ENCODE data around the gene CP. TPM values are rescaled to one million over a fixed set of nuclear protein-coding genes. Genes with fewer than 3 reads are reported as not detected.

CP gene
- total and polyA plus RNA-seq, 9 of the 15 experiments (the other 6 are each of a cell fraction or from before 2014, with no cell fraction given), result 0.30 to 0.75 TPM; not detected in 7

DNA sequence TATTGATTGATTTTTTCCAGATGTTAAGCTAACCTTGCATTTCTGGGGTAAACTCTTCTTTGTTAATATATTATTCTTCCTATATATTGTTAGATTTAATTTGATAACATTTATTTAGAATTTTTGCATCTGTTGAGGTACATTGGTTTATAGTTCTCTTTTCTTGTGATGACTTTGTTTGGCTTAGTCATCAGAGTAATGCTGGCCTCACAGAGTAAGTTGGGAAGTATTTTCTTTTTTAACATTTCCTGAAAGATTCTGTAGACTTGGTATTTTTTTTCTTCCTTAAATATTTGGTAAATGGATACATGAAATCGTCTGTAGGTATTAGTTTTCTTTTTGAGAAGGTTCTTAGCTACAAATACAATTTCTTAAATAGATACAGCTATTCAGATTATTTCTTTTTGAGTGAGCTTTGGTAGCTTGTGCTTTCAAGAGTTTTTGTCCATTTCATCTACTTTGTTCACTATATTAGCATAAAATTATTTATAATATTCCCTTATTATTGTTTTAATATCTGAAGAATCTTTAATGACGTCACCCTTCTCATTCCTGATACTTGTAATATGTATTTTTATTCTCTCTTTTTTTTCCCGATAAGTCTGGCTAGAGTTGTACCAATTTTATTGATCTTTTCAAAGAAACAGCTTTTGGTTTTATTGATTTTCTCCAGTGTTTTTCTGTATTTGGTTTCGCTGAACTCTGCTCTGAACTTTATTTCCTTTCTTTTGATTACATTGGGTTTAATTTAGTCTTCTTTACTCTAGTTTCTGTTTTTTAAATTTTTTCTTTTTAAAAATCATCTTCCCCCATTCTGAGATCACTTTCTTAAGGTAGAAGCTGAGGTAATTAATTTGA lies 98.7 kb downstream of the CP start:
- no TSS peak for BruUV-seq (replicated peaks)
- FAIRE-seq (no peak), DNase-seq (ENCODE audit: extremely low read depth in 1 of 4, low spot score in 3 of 4) (no peak), ATAC-seq (no peak)
- TF ChIP-seq, protein P1, sequence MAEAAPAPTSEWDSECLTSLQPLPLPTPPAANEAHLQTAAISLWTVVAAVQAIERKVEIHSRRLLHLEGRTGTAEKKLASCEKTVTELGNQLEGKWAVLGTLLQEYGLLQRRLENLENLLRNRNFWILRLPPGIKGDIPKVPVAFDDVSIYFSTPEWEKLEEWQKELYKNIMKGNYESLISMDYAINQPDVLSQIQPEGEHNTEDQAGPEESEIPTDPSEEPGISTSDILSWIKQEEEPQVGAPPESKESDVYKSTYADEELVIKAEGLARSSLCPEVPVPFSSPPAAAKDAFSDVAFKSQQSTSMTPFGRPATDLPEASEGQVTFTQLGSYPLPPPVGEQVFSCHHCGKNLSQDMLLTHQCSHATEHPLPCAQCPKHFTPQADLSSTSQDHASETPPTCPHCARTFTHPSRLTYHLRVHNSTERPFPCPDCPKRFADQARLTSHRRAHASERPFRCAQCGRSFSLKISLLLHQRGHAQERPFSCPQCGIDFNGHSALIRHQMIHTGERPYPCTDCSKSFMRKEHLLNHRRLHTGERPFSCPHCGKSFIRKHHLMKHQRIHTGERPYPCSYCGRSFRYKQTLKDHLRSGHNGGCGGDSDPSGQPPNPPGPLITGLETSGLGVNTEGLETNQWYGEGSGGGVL (CRISPR knock-in tag; IDR thresholded peaks at IDR 0.05), result no peak
- TF ChIP-seq, protein P2, sequence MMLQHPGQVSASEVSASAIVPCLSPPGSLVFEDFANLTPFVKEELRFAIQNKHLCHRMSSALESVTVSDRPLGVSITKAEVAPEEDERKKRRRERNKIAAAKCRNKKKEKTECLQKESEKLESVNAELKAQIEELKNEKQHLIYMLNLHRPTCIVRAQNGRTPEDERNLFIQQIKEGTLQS (IDR thresholded peaks at IDR 0.05), result peak; percentile 79
- TF ChIP-seq, protein P2 (CRISPR knock-in tag; conservative IDR thresholded peaks at IDR 0.05), result no peak
- TF ChIP-seq ATF7 (IDR thresholded peaks at IDR 0.05), result peak; percentile 40; the same call in 1 of the 2 replicates
- Histone ChIP-seq H3K79me2 (ENCODE audit: control insufficient read depth, insufficient read depth, low read length) (no peaks in the 10 kb centered on the region), H4K20me1 (replicated peaks; ENCODE audit: control insufficient read depth, insufficient read depth, low read length) (no peaks in the 10 kb centered on the region), H3K36me3 (ENCODE audit: control insufficient read depth, insufficient read depth, low read length) (no peaks in the 10 kb centered on the region), H2AFZ (ENCODE audit: low read depth, low read length) (no peak overlapping the region), H3K4me1 (replicated peaks in 1 of 2; ENCODE audit: control insufficient read depth in 2 of 2, insufficient read depth in 2 of 2, low read length in 2 of 2) (no peaks in the 10 kb centered on the region), H3K9ac (ENCODE audit: insufficient read depth in 1 of 2, low read depth in 2 of 2, low read length in 2 of 2) (no peak overlapping the region), H3K9me1 (ENCODE audit: control insufficient read depth, insufficient read depth, low read length) (no peaks in the 10 kb centered on the region), H3K27ac (ENCODE audit: extremely low read depth, low read depth, low read length) (no peak overlapping the region), H3K4me2 (ENCODE audit: insufficient read depth, low read length) (no peak overlapping the region), H3K4me3 (no peak overlapping the region), H3K27me3 (ENCODE audit: control insufficient read depth in 2 of 2, insufficient read depth in 2 of 2, low read length in 2 of 2) (peaks cover 0 to 19% of the 10 kb centered on the region in 2 experiments; a peak in 3 of 5 replicates), H3K9me3 (replicated peaks; ENCODE audit: control insufficient read depth, insufficient read depth, low read depth, low read length) (no peaks in the 10 kb centered on the region)
- ChIA-PET POLR2A (no interaction called here), CTCF (ENCODE audit: low intra/inter-chr PET ratio) (interaction anchor here (0.6 to 9.6 kb wide), 2 partner anchors 42 to 150 kb away, joined by 3 to 210 read pairs; no protein-coding TSS in a partner anchor)
- intact Hi-C loops (cut with micrococcal nuclease), result loop anchor here (5.0 to 10.0 kb wide), 2 partner anchors 258 to 364 kb away; partner anchors contain the start of gene CPA3
- WGBS (ENCODE audit: insufficient coverage, low coverage, missing lambda C conversion rate), result 8% methylated on average over 4 of the region's 4 CpGs
- in situ Hi-C loops (cut with MboI), result no loop called here

Other genes with a start within 250 kb of the CP start
- gene GYG1, start 230.3 kb downstream of the CP start, total RNA-seq (2014; rRNA removed), result 15.1 and 15.7 TPM in 2 replicates
- gene GYG1, start 230.3 kb downstream of the CP start, total RNA-seq (2014; rRNA removed; fragmentation: Illumina TruSeq; extraction: Trizol), result 26.1 and 29.5 TPM in 2 replicates
- gene GYG1, start 230.3 kb downstream of the CP start, total RNA-seq (2015; rRNA removed; fragmentation: Illumina TruSeq; extraction: Trizol), result 19.5 and 20.8 TPM in 2 replicates
- gene GYG1, start 230.3 kb downstream of the CP start, total RNA-seq (2021), result 24.6 and 26.6 TPM in 2 replicates
- gene GYG1, start 230.3 kb downstream of the CP start, polyA plus RNA-seq (2011; rRNA removed), result 17.9 and 24.3 TPM in 2 replicates
- gene GYG1, start 230.3 kb downstream of the CP start, polyA plus RNA-seq (2014; fragmentation: Illumina TruSeq; extraction: Trizol), result 28.6 and 28.7 TPM in 2 replicates
- 10 to 100 TPM; 27.7 to 38.4 TPM for gene GYG1, start 230.3 kb downstream of the CP start, polyA plus RNA-seq (2014; fragmentation: Nextera tagmentation; extraction: Ambion mirVana)
- gene GYG1, start 230.3 kb downstream of the CP start, polyA plus RNA-seq (2014; rRNA removed), result 14.5 and 14.6 TPM in 2 replicates
- gene HLTF, start 135.3 kb downstream of the CP start, total RNA-seq (2014; rRNA removed), result 45.9 and 52.4 TPM in 2 replicates
- 82.4 and 88.6 TPM in 2 replicates for gene HLTF, start 135.3 kb downstream of the CP start, total RNA-seq (2014; rRNA removed; fragmentation: Illumina TruSeq; extraction: Trizol)
- 59.5 and 64.3 TPM in 2 replicates for gene HLTF, start 135.3 kb downstream of the CP start, total RNA-seq (2015; rRNA removed; fragmentation: Illumina TruSeq; extraction: Trizol)
- 74.4 and 76.4 TPM in 2 replicates for gene HLTF, start 135.3 kb downstream of the CP start, total RNA-seq (2021)
- 35.8 and 41.5 TPM in 2 replicates for gene HLTF, start 135.3 kb downstream of the CP start, polyA plus RNA-seq (2011; rRNA removed)
- 43.0 and 50.4 TPM in 2 replicates for gene HLTF, start 135.3 kb downstream of the CP start, polyA plus RNA-seq (2014; fragmentation: Illumina TruSeq; extraction: Trizol)
- 10 to 100 TPM; 35.1 to 37.3 TPM for gene HLTF, start 135.3 kb downstream of the CP start, polyA plus RNA-seq (2014; fragmentation: Nextera tagmentation; extraction: Ambion mirVana)
- 40.8 and 42.4 TPM in 2 replicates for gene HLTF, start 135.3 kb downstream of the CP start, polyA plus RNA-seq (2014; rRNA removed)
- gene HPS3, start 92.2 kb downstream of the CP start, total RNA-seq (2014; rRNA removed), result 5.2 and 5.3 TPM in 2 replicates
- gene HPS3, start 92.2 kb downstream of the CP start, total RNA-seq (2014; rRNA removed; fragmentation: Illumina TruSeq; extraction: Trizol), result 7.6 and 9.3 TPM in 2 replicates
- 9.6 and 11.3 TPM in 2 replicates for gene HPS3, start 92.2 kb downstream of the CP start, total RNA-seq (2015; rRNA removed; fragmentation: Illumina TruSeq; extraction: Trizol)
- 6.8 and 7.2 TPM in 2 replicates for gene HPS3, start 92.2 kb downstream of the CP start, total RNA-seq (2021)
- gene HPS3, start 92.2 kb downstream of the CP start, polyA plus RNA-seq (2011; rRNA removed), result 9.7 and 11.6 TPM in 2 replicates
- 7.0 and 8.9 TPM in 2 replicates for gene HPS3, start 92.2 kb downstream of the CP start, polyA plus RNA-seq (2014; fragmentation: Illumina TruSeq; extraction: Trizol)
- gene HPS3, start 92.2 kb downstream of the CP start, polyA plus RNA-seq (2014; fragmentation: Nextera tagmentation; extraction: Ambion mirVana), result 1 to 10 TPM; 1.2 to 2.1 TPM
- gene HPS3, start 92.2 kb downstream of the CP start, polyA plus RNA-seq (2014; rRNA removed), result 7.7 and 9.5 TPM in 2 replicates
- not detected in 2 replicates for gene TM4SF18, start 111.8 kb upstream of the CP start, total RNA-seq (2014; rRNA removed)
- not detected in 2 replicates for gene TM4SF18, start 111.8 kb upstream of the CP start, total RNA-seq (2014; rRNA removed; fragmentation: Illumina TruSeq; extraction: Trizol)
- not detected in 2 replicates for gene TM4SF18, start 111.8 kb upstream of the CP start, total RNA-seq (2015; rRNA removed; fragmentation: Illumina TruSeq; extraction: Trizol)
- gene TM4SF18, start 111.8 kb upstream of the CP start, total RNA-seq (2021), result not detected in 2 replicates
- gene TM4SF18, start 111.8 kb upstream of the CP start, polyA plus RNA-seq (2011; rRNA removed), result not detected in 2 replicates
- gene TM4SF18, start 111.8 kb upstream of the CP start, polyA plus RNA-seq (2014; fragmentation: Illumina TruSeq; extraction: Trizol), result not detected in 2 replicates
- gene TM4SF18, start 111.8 kb upstream of the CP start, polyA plus RNA-seq (2014; fragmentation: Nextera tagmentation; extraction: Ambion mirVana), result not detected
- gene TM4SF18, start 111.8 kb upstream of the CP start, polyA plus RNA-seq (2014; rRNA removed), result not detected in 2 replicates
- gene TM4SF1, start 155.8 kb upstream of the CP start, total RNA-seq (2014; rRNA removed), result not detected in 2 replicates
- not detected in 2 replicates for gene TM4SF1, start 155.8 kb upstream of the CP start, total RNA-seq (2014; rRNA removed; fragmentation: Illumina TruSeq; extraction: Trizol)
- 0.11 TPM in 1 of 2 replicates, not detected in the other for gene TM4SF1, start 155.8 kb upstream of the CP start, total RNA-seq (2015; rRNA removed; fragmentation: Illumina TruSeq; extraction: Trizol)
- 0.44 and 0.67 TPM in 2 replicates for gene TM4SF1, start 155.8 kb upstream of the CP start, total RNA-seq (2021)
- gene TM4SF1, start 155.8 kb upstream of the CP start, polyA plus RNA-seq (2011; rRNA removed), result 0.06 and 0.12 TPM in 2 replicates
- not detected in 2 replicates for gene TM4SF1, start 155.8 kb upstream of the CP start, polyA plus RNA-seq (2014; fragmentation: Illumina TruSeq; extraction: Trizol)
- gene TM4SF1, start 155.8 kb upstream of the CP start, polyA plus RNA-seq (2014; fragmentation: Nextera tagmentation; extraction: Ambion mirVana), result under 1 TPM in 1 of 2 experiments, not detected in 1; 0.07 TPM
- 0.08 TPM in 1 of 2 replicates, not detected in the other for gene TM4SF1, start 155.8 kb upstream of the CP start, polyA plus RNA-seq (2014; rRNA removed)